ENCODE results near the gene TTLL9.

Gene TTLL9

GRCh38 chr20:31988430-31989015 is 118.1 kb downstream of the TTLL9 start:
- H3K4me3 ChIP-seq (replicated peaks; ENCODE audit: low read depth, low read length), result no peak overlapping the region
- no peak for TF ChIP-seq CTCF (IDR thresholded peaks at IDR 0.05; ENCODE audit: low read depth, low read length, missing control alignments)
- DNase-seq (ENCODE audit: extremely low read depth, low read depth), result no peak

GRCh38 chr20:31989030-31989645 is 118.7 kb downstream of the TTLL9 start:
- no peak for DNase-seq (ENCODE audit: extremely low read depth, low read depth)
- TF ChIP-seq CTCF (IDR thresholded peaks at IDR 0.05; ENCODE audit: low read depth, low read length, missing control alignments), result no peak

GRCh38 chr20:31990641-31991338 is 120.4 kb downstream of the TTLL9 start:
- H3K4me3 ChIP-seq (replicated peaks; ENCODE audit: low read depth, low read length), result no peak overlapping the region
- no peak for TF ChIP-seq CTCF (IDR thresholded peaks at IDR 0.05; ENCODE audit: low read depth, low read length, missing control alignments)
- DNase-seq (ENCODE audit: extremely low read depth, low read depth), result no peak

More at GRCh38 chr20:31989030-31989645, 118.7 kb downstream of the TTLL9 start:
- no peak overlapping the region for H3K4me3 ChIP-seq (replicated peaks; ENCODE audit: low read depth, low read length)

- no peak for DNase-seq (ENCODE audit: extremely low read depth, low read depth)
- H3K4me3 ChIP-seq (replicated peaks; ENCODE audit: low read depth, low read length), result no peak overlapping the region
- TF ChIP-seq CTCF (IDR thresholded peaks at IDR 0.05; ENCODE audit: low read depth, low read length, missing control alignments), result no peak
Measured at GRCh38 chr20:31991339-31991705, 120.9 kb downstream of the TTLL9 start.

GRCh38 chr20:31992086-31992485 is 121.7 kb downstream of the TTLL9 start:
- no peak for DNase-seq (ENCODE audit: extremely low read depth, low read depth)

More at GRCh38 chr20:31992086-31992485, 121.7 kb downstream of the TTLL9 start:
- no peak overlapping the region for H3K4me3 ChIP-seq (replicated peaks; ENCODE audit: low read depth, low read length)
- no peak for TF ChIP-seq CTCF (IDR thresholded peaks at IDR 0.05; ENCODE audit: low read depth, low read length, missing control alignments)
